ENCODE measurements around the gene DNAH10. TPM values are rescaled to one million over a fixed set of nuclear protein-coding genes. Genes with fewer than 3 reads are reported as not detected.

DNAH10 gene
- total RNA-seq, 1 experiment from 2014 or later = 0.09 TPM

- Mint-ChIP-seq H3K36me3 (no peaks in the 10 kb centered on the region), H3K27ac (no peak overlapping the region), H3K9me3 (no peaks in the 10 kb centered on the region), H3K27me3 (ENCODE audit: low read depth) (peaks cover 11% of the 10 kb centered on the region), H3K4me3 (no peak overlapping the region), H3K4me1 (no peaks in the 10 kb centered on the region)
- ATAC-seq (no peak), DNase-seq (ENCODE audit: low spot score) (no peak)
- no peak for TF ChIP-seq NR1H2 (CRISPR knock-in tag; IDR thresholded peaks at IDR 0.05)
- TF ChIP-seq MYBL2 (CRISPR knock-in tag; IDR thresholded peaks at IDR 0.05) = no peak
- TF ChIP-seq ZNF425 (CRISPR knock-in tag; conservative IDR thresholded peaks at IDR 0.05) = no peak
- TF ChIP-seq SMAD3 (CRISPR knock-in tag; IDR thresholded peaks at IDR 0.05; ENCODE audit: borderline replicate concordance) = no peak
- no peak for TF ChIP-seq USF2 (CRISPR knock-in tag; IDR thresholded peaks at IDR 0.05)
- TF ChIP-seq ZNF219 (CRISPR knock-in tag; IDR thresholded peaks at IDR 0.05; ENCODE audit: borderline replicate concordance) = no peak
- no peak for TF ChIP-seq ZBTB43 (CRISPR knock-in tag; IDR thresholded peaks at IDR 0.05)
- TF ChIP-seq NFE2L1 (CRISPR knock-in tag; IDR thresholded peaks at IDR 0.05) = no peak
- no peak for TF ChIP-seq ELF4 (CRISPR knock-in tag; IDR thresholded peaks at IDR 0.05; ENCODE audit: low read depth)
- TF ChIP-seq EMX1 (CRISPR knock-in tag; IDR thresholded peaks at IDR 0.05) = no peak
- no peak for TF ChIP-seq ZNF281 (CRISPR knock-in tag; IDR thresholded peaks at IDR 0.05)
- TF ChIP-seq FOXP4 (CRISPR knock-in tag; IDR thresholded peaks at IDR 0.05) = no peak
- no peak for TF ChIP-seq ETV6 (CRISPR knock-in tag; IDR thresholded peaks at IDR 0.05)
- TF ChIP-seq TCF7 (CRISPR knock-in tag; IDR thresholded peaks at IDR 0.05; ENCODE audit: low read depth) = no peak
- no peak for TF ChIP-seq AR (CRISPR knock-in tag; IDR thresholded peaks at IDR 0.05)
- no peak for TF ChIP-seq ZNF512 (CRISPR knock-in tag; IDR thresholded peaks at IDR 0.05; ENCODE audit: borderline replicate concordance)
- TF ChIP-seq ATF3 (CRISPR knock-in tag; conservative IDR thresholded peaks at IDR 0.05) = no peak
- TF ChIP-seq SOX15 (CRISPR knock-in tag; IDR thresholded peaks at IDR 0.05) = no peak
- TF ChIP-seq ARID4B (CRISPR knock-in tag; IDR thresholded peaks at IDR 0.05; ENCODE audit: borderline replicate concordance) = no peak
- CTCF ChIA-PET = no interaction called here
- POLR2A ChIA-PET = interaction anchor here (0.6 kb wide), 1 partner anchor 331 kb away, joined by 3 read pairs; no protein-coding TSS in a partner anchor
Measured at GRCh38 chr12:123868791-123869190, 106.7 kb downstream of the DNAH10 start.
